ENCODE measurements around the gene FNTB. TPM values are rescaled to one million over a fixed set of nuclear protein-coding genes. Genes with fewer than 3 reads are reported as not detected.

FNTB gene
- total and polyA plus RNA-seq, 2 of the 8 experiments (the other 6 are each of a cell fraction or from before 2014, with no cell fraction given), result 16.0 to 20.7 TPM

DNA sequence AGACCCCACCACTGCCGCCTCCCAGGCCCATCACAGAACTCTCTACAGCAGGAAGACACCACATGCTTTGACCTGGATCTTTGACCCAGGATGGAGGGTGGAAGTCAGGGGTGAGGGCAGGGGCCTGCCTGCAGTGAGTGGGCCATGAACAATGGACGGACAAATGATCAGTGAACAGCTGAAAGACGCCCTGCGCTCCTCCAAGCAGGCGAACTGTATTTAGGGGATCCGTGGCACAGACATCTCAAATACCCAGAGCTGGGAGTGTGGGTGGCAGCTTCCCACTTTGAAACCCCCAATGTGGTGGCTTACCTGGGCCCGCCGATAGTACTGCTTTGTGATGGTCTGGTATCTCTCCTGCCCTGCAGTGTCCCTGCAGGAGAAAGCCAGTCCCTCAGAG lies 35.4 kb upstream of the FNTB start:
- Histone ChIP-seq H3K79me2 (ENCODE audit: control insufficient read depth in 1 of 2, insufficient read depth in 2 of 2, low read length in 2 of 2) (no peaks in the 10 kb centered on the region), H3K4me2 (ENCODE audit: insufficient read depth in 1 of 2, low read depth in 2 of 2, low read length in 2 of 2) (no peak overlapping the region), H4K8ac (ENCODE audit: extremely low read depth, insufficient read depth, low read length) (no peak overlapping the region), H2BK120ac (replicated peaks; ENCODE audit: low read depth, low read length) (no peak overlapping the region), H2AFZ (ENCODE audit: low read length) (no peak overlapping the region), H2BK12ac (ENCODE audit: low read depth, low read length) (no peak overlapping the region), H3K56ac (replicated peaks; ENCODE audit: insufficient read length, low read depth, low read length) (no peak overlapping the region), H3K36me3 (ENCODE audit: control insufficient read depth in 2 of 4, insufficient read depth in 4 of 4, low read length in 3 of 4) (peaks cover 5 to 34% (median 12%) of the 10 kb centered on the region in 4 experiments; a peak in 4 of 8 replicates), H3K9ac (replicated peaks in 1 of 4; ENCODE audit: extremely low read depth in 1 of 4, low read depth in 3 of 4, low read length in 3 of 4) (peak overlapping the region in 1 of 4 experiments; percentile 45; a peak in 2 of 7 replicates), H4K91ac (replicated peaks; ENCODE audit: insufficient read length, low read length) (no peak overlapping the region), H2AK5ac (ENCODE audit: low read depth, low read length) (no peak overlapping the region), H2BK5ac (ENCODE audit: low read depth, low read length) (no peak overlapping the region), H3K9me3 (ENCODE audit: insufficient read depth in 2 of 2, low read depth in 1 of 2, low read length in 1 of 2) (no peaks in the 10 kb centered on the region), H3K79me1 (ENCODE audit: low read depth, low read length) (no peaks in the 10 kb centered on the region), H3K23me2 (ENCODE audit: low read depth, low read length) (no peaks in the 10 kb centered on the region), H4K5ac (ENCODE audit: insufficient read length, low read depth, low read length) (no peak overlapping the region), H2BK20ac (ENCODE audit: low read length) (no peak overlapping the region), H4K20me1 (replicated peaks in 1 of 2; ENCODE audit: control insufficient read depth in 1 of 2, insufficient read depth in 2 of 2, low read length in 2 of 2) (peaks cover 0 to 2% of the 10 kb centered on the region in 2 experiments), H3K4ac (replicated peaks; ENCODE audit: insufficient read length, low read depth, low read length) (no peak overlapping the region), H3K18ac (ENCODE audit: extremely low read depth, low read length) (no peak overlapping the region), H3K23ac (ENCODE audit: insufficient read length) (no peak overlapping the region), H3K4me1 (replicated peaks in 1 of 4; ENCODE audit: control insufficient read depth in 3 of 4, insufficient read depth in 4 of 4, low read length in 3 of 4) (peaks cover 5 to 14% (median 10%) of the 10 kb centered on the region in 4 experiments; a peak in 5 of 7 replicates), H2BK15ac (ENCODE audit: low read length) (no peak overlapping the region), H3K4me3 (ENCODE audit: extremely low read depth in 1 of 4, insufficient read depth in 2 of 4, low read depth in 3 of 4, low read length in 4 of 4) (no peak overlapping the region), H3K14ac (ENCODE audit: insufficient read length) (no peak overlapping the region), H3K27me3 (replicated peaks in 1 of 4; ENCODE audit: control insufficient read depth in 3 of 4, extremely low read depth in 1 of 4, insufficient read depth in 3 of 4, low read length in 3 of 4) (no peaks in the 10 kb centered on the region), H3K27ac (ENCODE audit: low read depth, low read length) (no peak overlapping the region)
- DNase-seq (ENCODE audit: low read depth in 1 of 2, low spot score in 2 of 2), result no peak
- 88% methylated on average over 8 of the region's 8 CpGs; no CpG with 5 or more reads in 1 of the 2 experiments for whole genome bisulfite sequencing, 2 experiments (ENCODE audit: extremely low coverage in 1 of 2, insufficient coverage in 1 of 2, insufficient read length in 1 of 2, insufficient replicate concordance in 2 of 2, low coverage in 1 of 2, low lambda C conversion rate in 2 of 2, missing lambda C conversion rate in 1 of 2)
- POLR2A ChIA-PET (ENCODE audit: partially characterized antibody), result interaction anchor here (1.6 kb wide), 1 partner anchor 8 kb away, joined by 6 read pairs; the partner anchor contains the start of gene GPX2
- no peak for FAIRE-seq
- CTCF ChIA-PET (ENCODE audit: partially characterized antibody), result interaction anchor here (0.6 to 3.4 kb wide), 11 partner anchors 10 to 70 kb away, joined by 3 to 25 read pairs (median 4); no protein-coding TSS in a partner anchor
- no peak for TF ChIP-seq RAD21 (IDR thresholded peaks at IDR 0.05 in 1 of 2, conservative IDR thresholded peaks at IDR 0.05 in 1 of 2; ENCODE audit: low read depth in 2 of 2, low read length in 2 of 2)
